GM23338 (cell line): Measurements from ENCODE around the gene LRFN3. TPM values are rescaled to one million over a fixed set of nuclear protein-coding genes. Genes with fewer than 3 reads are reported as not detected.

Experiments used
- ATAC-seq: fragments of 200-7000 bp; cut with Tn5 transposase; 3 replicates; pipeline ENCODE4 v1.9.1; 2020
- DNase-seq: peaks from one replicate; pipeline ENCODE4 v3.0.0-alpha.2; 2015; ENCODE audit warnings: low spot score
- H2AFZ ChIP-seq: fragments of 200-600 bp; sonication (generic); 2 replicates; pipeline ENCODE4 v1.8.0; 2016; ENCODE audit warnings: antibody characterized with exemption, mild to moderate bottlenecking, moderate library complexity
- H3F3A ChIP-seq: fragments of 200-600 bp; sonication (generic); replicated peaks from 2 replicates; pipeline ENCODE4 v1.8.0; 2017; ENCODE audit warnings: antibody characterized with exemption, mixed run types, low read depth
- H3K27ac ChIP-seq: fragments of 200-600 bp; sonication (generic); 2 replicates; pipeline ENCODE4 v1.6.1; 2016; ENCODE audit warnings: low read depth
- H3K27me3 ChIP-seq: fragments of 200-600 bp; sonication (generic); 2 replicates; pipeline ENCODE4 v1.8.0; 2016; ENCODE audit warnings: mild to moderate bottlenecking, mixed run types, moderate library complexity; ENCODE audit not compliant: insufficient read depth
- H3K36me3 ChIP-seq: fragments of 200-600 bp; sonication (generic); 2 replicates; pipeline ENCODE4 v1.8.0; 2016; ENCODE audit warnings: mild to moderate bottlenecking; ENCODE audit not compliant: insufficient read depth
- H3K4me1 ChIP-seq: fragments of 200-600 bp; sonication (generic); 2 replicates; pipeline ENCODE4 v1.8.0; 2016; ENCODE audit warnings: mild to moderate bottlenecking, moderate library complexity; ENCODE audit not compliant: insufficient read depth
- H3K4me2 ChIP-seq: fragments of 200-600 bp; sonication (generic); 2 replicates; pipeline ENCODE4 v1.7.1; 2017; ENCODE audit warnings: mixed run types
- H3K4me3 ChIP-seq: fragments of 200-600 bp; sonication (generic); 2 replicates; pipeline ENCODE4 v1.6.1; 2016; ENCODE audit warnings: mixed run types
- H3K79me2 ChIP-seq: fragments of 200-600 bp; sonication (generic); replicated peaks from 2 replicates; pipeline ENCODE4 v1.8.0; 2017; ENCODE audit warnings: mild to moderate bottlenecking; ENCODE audit not compliant: insufficient read depth
- H3K9me2 ChIP-seq: fragments of 200-600 bp; sonication (generic); 2 replicates; pipeline ENCODE4 v1.8.0; 2017; ENCODE audit not compliant: insufficient read depth
- H4K20me1 ChIP-seq: fragments of 200-600 bp; sonication (generic); replicated peaks from 2 replicates; pipeline ENCODE4 v1.8.0; 2017; ENCODE audit warnings: mild to moderate bottlenecking; ENCODE audit not compliant: insufficient read depth
- H3K27ac Mint-ChIP-seq: 2 replicates; pipeline ENCODE4 v1.8.0; 2020; ENCODE audit warnings: inconsistent platforms, mild to moderate bottlenecking, moderate library complexity, mixed read lengths
- H3K27me3 Mint-ChIP-seq: 3 replicates; pipeline ENCODE4 v1.8.0; 2022; ENCODE audit warnings: low read depth, mild to moderate bottlenecking, moderate library complexity, mixed read lengths, inconsistent platforms; ENCODE audit not compliant: insufficient read depth, poor library complexity
- H3K36me3 Mint-ChIP-seq: 3 replicates; pipeline ENCODE4 v1.8.0; 2021; ENCODE audit warnings: low read depth, mild to moderate bottlenecking, inconsistent platforms, moderate library complexity, mixed read lengths
- H3K4me1 Mint-ChIP-seq: 3 replicates; pipeline ENCODE4 v1.8.0; 2020; ENCODE audit warnings: mild to moderate bottlenecking, inconsistent platforms, mixed read lengths
- H3K4me3 Mint-ChIP-seq: 3 replicates; pipeline ENCODE4 v1.8.0; 2021; ENCODE audit warnings: moderate library complexity, mild to moderate bottlenecking, inconsistent platforms, mixed read lengths
- H3K9me3 Mint-ChIP-seq: 3 replicates; pipeline ENCODE4 v1.8.0; 2020; ENCODE audit warnings: moderate library complexity, mild to moderate bottlenecking, inconsistent platforms, mixed read lengths
- EZH2 ChIP-seq: fragments of 200-600 bp; sonication (generic); IDR thresholded peaks from one replicate; pipeline ENCODE4 v1.8.0; 2017; ENCODE audit warnings: antibody characterized with exemption, mild to moderate bottlenecking, low read depth; ENCODE audit not compliant: unreplicated experiment
- EZH2phosphoT487 ChIP-seq: fragments of 200-600 bp; sonication (generic); IDR thresholded peaks from one replicate; pipeline ENCODE4 v1.8.1; 2018; ENCODE audit warnings: antibody characterized with exemption; ENCODE audit not compliant: unreplicated experiment
- JUNB ChIP-seq: IDR thresholded peaks from one replicate; pipeline ENCODE4 v1.6.1; 2016; ENCODE audit warnings: antibody characterized with exemption; ENCODE audit not compliant: unreplicated experiment
- NANOG ChIP-seq: IDR thresholded peaks from 2 replicates; pipeline ENCODE4 v1.6.1; 2016; ENCODE audit warnings: antibody characterized with exemption, borderline replicate concordance
- POLR2AphosphoS5 ChIP-seq: IDR thresholded peaks from 2 replicates; pipeline ENCODE4 v1.6.1; 2016; ENCODE audit warnings: antibody characterized with exemption, low read depth
- REST ChIP-seq: IDR thresholded peaks from one replicate; pipeline ENCODE4 v1.6.1; 2018; ENCODE audit warnings: antibody characterized with exemption; ENCODE audit not compliant: unreplicated experiment
- STAT1 ChIP-seq: IDR thresholded peaks from one replicate; pipeline ENCODE4 v1.6.1; 2016; ENCODE audit warnings: antibody characterized with exemption; ENCODE audit not compliant: unreplicated experiment
- ZNF114 ChIP-seq: fragments of 250-450 bp; sonication (Bioruptor Pico); IDR thresholded peaks from 2 replicates; pipeline ENCODE4 v1.5.0; 2020; ENCODE audit warnings: mild to moderate bottlenecking, moderate library complexity
- ZNF462 ChIP-seq: fragments of 250-450 bp; sonication (Bioruptor Pico); IDR thresholded peaks from 2 replicates; pipeline ENCODE4 v1.5.0; 2020; ENCODE audit warnings: mild to moderate bottlenecking, moderate library complexity
- polyA plus RNA-seq: library from polyadenylated mRNA; unstranded; fragments of >200 nt; fragmentation: Nextera tagmentation; extraction: Ambion mirVana; gene quantifications from 2 replicates; pipeline ENCODE4 v1.2.1, GENCODE V29; 2016
- total RNA-seq: library from RNA; depleted of rRNA; stranded (reverse); fragments of >200 nt; shearing (Covaris generic); gene quantifications from 2 replicates; pipeline ENCODE4 v1.2.3, GENCODE V29; 2014

The LRFN3 gene
- total and polyA plus RNA-seq, 2 experiments from 2014 or later = 5.8 to 15.1 TPM

- Histone ChIP-seq H3K36me3 (no peaks in the 10 kb centered on the region), H3K27ac (no peak overlapping the region), H4K20me1 (no peaks in the 10 kb centered on the region), H3K4me1 (no peaks in the 10 kb centered on the region), H3K4me3 (no peak overlapping the region), H3K79me2 (no peaks in the 10 kb centered on the region), H3F3A (no peaks in the 10 kb centered on the region), H2AFZ (no peak overlapping the region), H3K4me2 (no peak overlapping the region), H3K9me2 (no peaks in the 10 kb centered on the region), H3K27me3 (peaks cover 33% of the 10 kb centered on the region)
- Mint-ChIP-seq H3K27ac (no peak overlapping the region), H3K9me3 (no peaks in the 10 kb centered on the region; the same call in 2 of the 3 replicates), H3K4me1 (peaks cover 4% of the 10 kb centered on the region), H3K36me3 (no peaks in the 10 kb centered on the region), H3K27me3 (peaks cover 30% of the 10 kb centered on the region), H3K4me3 (no peak overlapping the region)
- TF ChIP-seq POLR2AphosphoS5 = no peak
- TF ChIP-seq REST = peak; percentile 95
- DNase-seq (peak; percentile 92), ATAC-seq (peak; percentile 67)
Observed at GRCh38 chr19:35963514-35963913, 27.3 kb downstream of the LRFN3 start.

- Mint-ChIP-seq H3K27ac (no peak overlapping the region), H3K4me1 (no peaks in the 10 kb centered on the region), H3K9me3 (no peaks in the 10 kb centered on the region; the same call in 2 of the 3 replicates), H3K27me3 (peaks cover 9% of the 10 kb centered on the region), H3K36me3 (no peaks in the 10 kb centered on the region), H3K4me3 (no peak overlapping the region)
- no peaks in the 10 kb centered on the region for H3K9me2 ChIP-seq
- peaks cover 4% of the 10 kb centered on the region; the same call in 1 of the 2 replicates for H3K27me3 ChIP-seq
- no peaks in the 10 kb centered on the region for H3K36me3 ChIP-seq
- H3F3A ChIP-seq = no peaks in the 10 kb centered on the region
- H3K4me1 ChIP-seq = no peaks in the 10 kb centered on the region
- H3K4me3 ChIP-seq = no peak overlapping the region
- H3K79me2 ChIP-seq = no peaks in the 10 kb centered on the region
- H4K20me1 ChIP-seq = no peaks in the 10 kb centered on the region
- ATAC-seq = no peak
- DNase-seq = no peak
- no peak overlapping the region for H3K4me2 ChIP-seq
- no peak overlapping the region for H3K27ac ChIP-seq
- no peak overlapping the region for H2AFZ ChIP-seq
- TF ChIP-seq POLR2AphosphoS5 (no peak), ZNF114 (CRISPR knock-in tag) (no peak), EZH2 (no peak), STAT1 (no peak), EZH2phosphoT487 (no peak), JUNB (no peak), ZNF462 (CRISPR knock-in tag) (no peak), NANOG (no peak), REST (no peak)
Observed at GRCh38 chr19:35966771-35967170, 30.6 kb downstream of the LRFN3 start.
